HG02798 (cell line): ENCODE data around the gene TNFRSF18.

ENCODE experiments used
- ATAC-seq: cut with Tn5 transposase; IDR thresholded peaks from one replicate; pipeline ENCODE4 v1.9.1; 2021; ENCODE audit warnings: mild to moderate bottlenecking; ENCODE audit not compliant: unreplicated experiment, poor library complexity

TNFRSF18 gene

GRCh38 chr1:1213345-1214265, 7.2 kb upstream of the TNFRSF18 start, which contains the start of gene TNFRSF4:
Gene TNFRSF4 (minus strand): TSS chr1:1214153. CDS start chr1:1214127, 26 bp downstream.
- no peak for ATAC-seq

DNA sequence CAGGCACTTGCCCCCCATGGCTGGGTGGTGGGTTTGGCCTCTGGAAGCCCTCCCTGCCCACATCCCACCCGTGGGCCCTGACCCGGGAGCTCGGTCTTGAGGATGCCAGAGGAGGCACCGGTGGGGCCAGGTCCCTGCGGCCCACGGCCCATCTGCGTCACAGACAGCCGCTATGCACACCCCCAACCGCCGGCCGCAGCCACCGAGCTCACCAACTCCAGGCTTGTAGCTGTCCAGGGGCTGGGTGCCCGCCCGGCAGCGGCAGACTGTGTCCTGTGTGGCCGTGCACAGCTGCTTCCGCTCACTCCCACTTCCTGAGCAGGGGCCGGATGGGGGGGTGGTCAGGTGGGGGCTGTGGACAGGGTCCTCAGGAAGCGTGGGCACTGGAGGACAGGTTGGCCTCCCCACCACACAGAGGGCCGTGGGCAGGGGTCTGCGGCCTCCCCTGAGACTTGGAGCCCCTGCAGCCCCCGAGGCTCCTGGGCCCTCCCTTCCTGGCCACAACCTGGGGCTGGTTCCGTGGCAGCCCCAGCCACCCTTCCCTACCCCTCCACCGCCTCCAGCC, 6.5 kb upstream of the TNFRSF18 start:
- ATAC-seq, result no peak

GRCh38 chr1:1211541-1212441, 5.4 kb upstream of the TNFRSF18 start:
- ATAC-seq, result no peak

- ATAC-seq, result no peak
These were observed 4.5 kb upstream of the TNFRSF18 start for GRCh38 chr1:1210726-1211540.

GRCh38 chr1:1208713-1209433, 2.5 kb upstream of the TNFRSF18 start:
- no peak for ATAC-seq

DNA sequence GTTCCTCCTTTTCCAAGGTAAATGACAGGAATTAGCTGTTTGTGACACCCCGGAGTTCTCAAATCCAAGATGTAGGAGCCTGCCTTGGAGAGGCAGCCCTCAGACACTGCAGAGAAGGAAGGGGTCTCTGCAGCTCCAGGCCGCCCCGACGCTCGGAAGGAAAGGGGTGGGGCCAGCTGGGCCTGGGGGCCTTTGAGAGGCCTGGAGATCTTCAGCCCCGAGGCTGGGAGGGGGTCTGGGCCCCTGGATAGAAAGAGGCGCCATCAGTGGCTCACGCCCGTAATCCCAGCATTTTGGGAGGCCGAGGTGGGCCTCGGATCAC, 1.1 kb upstream of the TNFRSF18 start:
- no peak for ATAC-seq

DNA sequence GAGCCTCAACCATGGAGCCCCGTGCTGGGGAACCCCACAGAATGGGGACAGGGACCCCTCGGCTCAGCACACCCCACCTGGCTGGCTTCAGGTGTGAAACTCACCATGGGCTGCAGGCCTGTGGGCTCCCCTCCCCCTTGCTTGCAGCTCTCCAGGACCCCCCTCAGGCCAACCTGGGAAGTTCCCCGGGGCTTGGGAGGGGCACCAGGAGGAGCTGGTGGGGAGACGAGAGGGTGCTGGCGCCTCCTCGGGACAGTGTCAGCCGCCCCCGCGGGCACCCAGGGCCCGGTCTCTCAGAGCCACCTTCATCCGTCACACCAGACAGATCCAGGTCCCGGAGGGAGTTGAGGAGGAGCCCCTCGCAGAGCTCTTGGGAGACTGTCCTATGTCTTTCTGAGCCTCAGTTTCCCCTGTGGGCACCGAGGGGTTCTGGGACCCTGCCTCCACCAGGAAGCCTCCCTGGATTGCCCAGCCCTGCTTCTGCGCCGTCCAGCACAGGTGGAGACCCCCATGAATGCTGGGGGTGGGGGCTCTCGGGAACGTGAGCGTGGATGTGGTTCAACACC, 657 bp upstream of the TNFRSF18 start:
- ATAC-seq, result no peak

DNA sequence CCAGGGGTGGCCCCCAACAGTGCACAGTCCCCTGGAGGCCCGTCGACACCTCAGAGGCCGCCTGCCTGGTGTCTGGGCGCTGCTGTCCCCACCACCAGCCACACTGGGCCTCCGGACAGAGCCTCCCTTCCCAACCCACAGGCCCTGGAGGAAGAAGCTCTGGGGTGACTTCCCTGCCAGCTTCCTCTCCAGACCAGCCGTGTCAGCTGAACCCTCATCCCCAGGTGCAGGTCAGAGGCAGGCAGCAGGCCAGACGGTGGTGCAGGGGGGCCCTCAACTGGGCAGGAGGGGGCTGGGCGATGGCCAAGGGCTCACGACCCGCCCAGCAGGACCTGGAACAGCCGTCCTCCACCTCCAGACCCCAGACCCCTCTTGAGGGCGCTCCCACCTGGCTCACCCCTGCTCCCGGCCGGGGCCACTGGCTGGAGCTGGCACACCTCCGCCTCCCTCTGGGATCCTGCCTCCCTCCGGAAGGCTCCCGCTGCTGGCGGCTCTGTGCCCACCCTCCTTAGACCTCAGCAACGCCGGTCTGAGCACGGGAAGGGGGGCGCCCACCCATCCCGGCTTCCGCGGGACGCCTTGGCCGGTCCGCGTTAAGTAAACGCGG, 520 bp downstream of the TNFRSF18 start:
- no peak for ATAC-seq

DNA sequence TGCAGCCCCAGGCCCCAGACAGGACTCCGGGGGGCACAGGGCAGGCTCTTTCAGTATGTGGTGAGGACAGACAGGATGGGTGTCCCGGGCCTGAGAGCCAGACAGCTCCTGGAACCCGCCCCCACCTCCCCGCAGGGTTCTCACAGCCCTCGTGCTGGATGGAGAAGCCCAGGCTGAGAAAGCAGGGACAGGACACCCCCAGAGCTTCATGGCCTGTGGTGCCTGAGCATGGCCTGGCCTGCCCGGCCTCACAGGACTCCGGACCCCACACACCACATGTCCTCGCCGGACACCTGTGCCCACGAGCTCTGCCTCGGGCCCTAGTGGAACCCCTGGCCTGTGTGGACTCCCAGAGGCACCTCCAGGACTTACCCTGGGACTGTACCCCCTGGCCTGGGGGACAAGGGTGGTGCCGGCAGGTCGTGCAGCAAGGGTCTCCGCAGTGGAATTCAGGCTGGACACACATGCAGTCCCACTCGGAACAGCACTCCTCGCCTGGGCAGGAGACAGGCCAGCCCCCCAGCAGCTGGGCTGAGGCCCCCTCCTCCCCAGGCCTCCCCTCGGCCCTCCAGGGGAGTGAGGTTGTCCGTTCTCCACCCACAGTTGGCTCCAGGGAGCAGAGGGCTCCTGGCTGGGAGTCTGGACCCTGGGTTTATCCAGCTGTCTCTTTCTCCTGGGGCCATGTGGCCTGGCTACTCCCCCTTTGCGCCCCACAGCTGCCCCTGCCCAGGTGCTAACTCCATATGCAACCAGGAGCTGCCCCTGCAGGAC, 1.2 kb downstream of the TNFRSF18 start:
- no peak for ATAC-seq

- no peak for ATAC-seq
These were observed 1.9 kb downstream of the TNFRSF18 start for GRCh38 chr1:1204425-1204920.

DNA sequence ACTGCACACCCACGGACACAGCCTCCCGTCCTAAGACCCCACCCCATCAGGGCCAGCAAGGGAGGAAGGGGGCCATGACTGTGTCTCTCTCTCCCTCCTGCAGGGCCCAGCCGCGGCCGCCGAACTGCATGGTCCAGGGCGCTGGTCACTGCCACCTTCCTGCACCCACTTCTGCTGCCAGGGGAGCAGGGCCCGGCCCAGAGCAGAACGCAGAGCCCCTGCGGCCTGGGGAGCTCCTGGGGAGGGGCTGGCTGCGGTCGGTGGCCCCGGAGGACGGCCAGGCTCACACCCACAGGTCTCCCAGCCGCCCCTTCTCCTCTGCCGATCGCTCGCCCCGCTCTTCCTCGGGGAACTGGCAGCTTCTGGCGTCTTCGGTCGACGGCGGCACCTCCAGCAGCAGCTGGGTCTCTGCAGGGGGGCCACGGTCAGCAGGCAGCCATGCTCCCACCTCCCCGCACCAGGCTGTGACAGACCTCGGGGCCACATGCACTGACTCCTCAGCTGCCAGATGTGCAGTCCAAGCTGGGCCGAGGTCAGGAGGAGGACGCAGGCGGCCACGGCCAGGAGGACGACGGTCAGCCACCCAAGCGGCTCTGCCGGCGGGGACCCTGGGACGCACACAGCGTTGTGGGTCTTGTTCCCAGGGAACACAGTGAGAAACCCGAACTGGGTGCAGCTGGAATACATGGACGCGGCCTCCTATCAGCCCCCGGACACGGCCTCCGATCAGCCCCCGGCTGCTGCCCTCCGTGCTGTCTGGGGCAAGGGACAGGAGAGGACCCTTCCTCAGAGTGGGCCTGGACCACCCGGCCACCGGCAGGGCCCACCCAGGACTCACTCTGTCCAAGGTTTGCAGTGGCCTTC, 2.6 kb downstream of the TNFRSF18 start:
- ATAC-seq, result no peak

DNA sequence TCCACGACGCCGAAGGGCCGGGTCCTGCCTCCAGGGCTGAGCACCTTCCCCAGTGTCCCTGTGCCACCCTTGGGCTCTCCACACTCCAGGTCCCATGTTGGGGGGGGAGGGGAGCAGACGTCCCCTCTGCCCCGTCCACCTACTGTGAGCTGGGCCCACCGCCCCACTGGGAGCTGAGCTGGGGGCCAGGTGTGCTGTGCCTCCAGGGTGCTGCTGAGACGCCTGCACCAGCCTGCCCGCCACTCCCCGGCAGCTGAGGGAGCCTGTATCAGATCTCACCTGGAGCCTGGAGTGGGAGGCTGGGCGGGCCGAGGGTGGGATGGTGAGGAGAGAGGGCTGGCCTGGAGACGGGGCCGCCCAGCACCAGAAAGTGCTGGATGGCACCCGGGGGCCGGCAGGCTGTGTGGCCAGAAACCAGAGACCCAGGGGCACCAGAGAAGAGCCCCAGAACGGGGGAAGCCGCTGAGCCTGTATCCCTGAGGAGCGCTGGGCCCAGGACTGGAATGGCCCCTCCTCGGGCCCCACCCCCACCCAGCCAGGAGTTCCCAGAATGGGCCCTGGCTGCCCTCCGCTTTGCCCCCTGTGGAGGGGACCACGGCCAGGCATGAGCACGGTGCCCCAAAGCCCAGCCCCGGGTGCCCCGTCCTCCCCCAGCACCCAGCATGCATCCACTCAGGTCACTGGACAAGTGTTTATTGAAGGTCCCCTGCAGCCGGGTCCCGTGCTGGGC, 3.4 kb downstream of the TNFRSF18 start:
- ATAC-seq, result no peak

DNA sequence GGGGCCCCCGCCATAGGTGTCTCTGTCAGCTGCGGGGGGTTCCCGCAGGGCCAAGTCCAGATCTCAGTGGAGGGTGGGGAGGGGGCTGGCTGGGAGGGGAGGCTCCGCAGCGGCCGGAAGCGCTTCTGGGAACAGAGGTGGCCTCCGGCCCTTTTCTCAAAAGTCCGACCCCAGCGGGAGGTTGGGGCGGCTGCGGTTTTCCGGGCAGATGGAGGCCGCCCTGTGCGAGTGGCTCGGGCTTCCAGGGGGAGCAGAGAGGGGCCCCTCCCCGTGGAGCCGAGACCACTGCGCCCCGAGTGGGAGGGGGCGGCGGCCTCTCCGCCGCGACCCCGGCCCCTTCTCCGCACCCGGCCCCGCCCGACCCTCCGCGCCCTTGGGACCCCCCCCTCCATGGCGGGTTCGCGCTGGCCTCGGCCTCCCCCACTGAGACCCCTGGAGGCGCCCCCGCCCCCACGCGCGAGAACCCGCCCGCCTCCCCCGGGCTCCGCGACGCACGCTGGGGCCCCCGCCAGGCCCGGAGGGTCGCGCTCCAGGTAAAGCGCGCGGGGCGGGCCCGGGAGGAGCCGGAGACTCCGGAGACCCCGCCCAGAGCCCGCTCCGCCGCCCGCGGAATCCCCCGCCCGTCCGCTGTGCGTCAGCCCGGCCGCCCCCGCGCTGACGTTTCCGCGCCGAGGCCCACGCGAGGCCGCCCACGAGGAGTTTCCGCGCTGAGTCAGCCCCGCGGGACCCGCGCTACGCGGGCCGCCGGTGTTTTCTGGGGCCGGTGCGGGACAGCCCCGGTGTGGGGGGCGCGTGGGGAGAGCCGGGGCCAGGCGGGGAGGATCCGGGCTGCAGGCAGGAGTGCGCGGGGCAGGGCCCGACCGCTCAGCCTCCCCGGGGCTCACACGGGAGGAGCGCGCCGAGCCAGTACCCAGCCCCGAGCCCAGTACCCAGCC, 5.2 kb downstream of the TNFRSF18 start:
- ATAC-seq, result peak; percentile 60

DNA sequence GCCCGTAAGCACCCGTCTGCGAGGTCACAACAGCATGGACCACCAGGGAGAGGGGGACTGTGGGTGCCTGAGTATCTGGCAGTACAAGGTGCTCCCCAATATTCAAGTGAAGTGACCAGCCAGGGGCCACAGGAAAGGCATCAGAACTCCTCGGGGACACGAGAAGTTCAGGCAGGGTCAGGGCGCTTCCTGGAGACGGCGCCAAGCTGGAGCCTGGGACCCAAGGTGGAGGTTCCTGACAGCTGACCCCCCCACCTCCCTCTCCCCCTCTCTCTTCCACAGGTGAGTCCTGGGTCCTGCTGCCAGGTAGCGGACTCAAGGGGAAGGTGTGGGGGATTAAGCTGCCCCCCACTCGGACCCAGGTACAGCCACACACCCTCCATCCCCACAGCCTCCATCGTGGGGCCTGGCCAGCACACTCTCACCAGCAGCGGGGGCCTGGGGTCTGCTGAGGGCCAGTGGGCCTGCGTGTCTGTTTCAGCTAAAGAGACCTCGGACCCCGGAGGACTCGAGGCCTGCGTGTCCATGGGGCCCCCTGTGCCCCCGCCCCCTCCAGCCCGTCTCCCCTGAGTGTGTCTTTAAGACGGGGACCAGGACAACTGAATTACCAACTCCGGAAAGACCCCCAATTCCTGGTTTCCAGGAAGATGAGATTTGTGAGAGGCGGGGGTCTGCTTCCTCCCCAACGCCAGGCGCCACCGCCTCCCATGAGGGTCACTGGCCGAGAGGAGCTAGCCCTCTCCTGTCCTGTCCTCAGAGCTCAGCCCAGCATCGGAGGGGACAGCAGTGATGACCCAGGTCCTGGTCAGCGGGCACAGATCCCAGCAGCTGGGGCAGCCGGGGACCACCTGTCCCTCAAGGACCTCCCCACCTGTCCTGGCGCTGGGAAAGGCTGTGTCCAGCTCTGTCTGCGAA, 6.2 kb downstream of the TNFRSF18 start:
- ATAC-seq, result no peak
